ENCODE measurements around the gene NFKBIE. TPM values are rescaled to one million over a fixed set of nuclear protein-coding genes. Genes with fewer than 3 reads are reported as not detected.
A peak's percentile ranks its signal among the peaks of the same experiment; 100 is the strongest.

NFKBIE gene
- total RNA-seq, 1 donor from 2014 or later: 11.1 TPM

DNA sequence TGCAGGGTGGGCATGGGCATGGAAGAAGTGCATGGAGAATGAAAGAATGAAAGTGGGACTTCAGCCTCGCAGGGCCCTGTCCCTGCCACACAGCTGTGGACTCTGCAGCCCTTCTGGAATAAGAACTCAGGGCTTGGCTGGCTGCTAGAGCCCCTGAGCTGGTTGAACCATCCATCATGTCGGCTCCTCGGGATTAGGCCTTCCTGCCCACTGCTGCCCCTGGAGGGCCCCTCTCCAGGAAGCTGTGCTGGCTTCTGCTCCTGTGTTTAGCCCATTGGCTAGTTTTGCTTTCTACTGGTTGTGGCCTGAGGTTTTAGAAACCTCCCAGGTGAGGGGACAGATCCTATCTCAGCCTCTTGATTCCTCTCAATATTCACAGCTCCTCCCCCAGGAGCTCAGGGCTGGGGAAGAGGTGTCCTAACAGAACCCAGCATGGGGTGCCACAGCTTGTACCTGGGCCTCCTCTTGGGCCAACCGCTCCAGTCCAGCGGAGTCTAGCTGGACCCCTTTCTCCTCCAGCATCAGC lies 39.9 kb upstream of the NFKBIE start:
- DNase-seq (ENCODE audit: extremely low spot score, unreplicated experiment): no peak
- Mint-ChIP-seq H3K4me1 (ENCODE audit: unreplicated experiment) (no peaks in the 10 kb centered on the region), H3K9me3 (ENCODE audit: unreplicated experiment) (no peaks in the 10 kb centered on the region), H3K36me3 (ENCODE audit: unreplicated experiment) (peaks cover 44% of the 10 kb centered on the region), H3K27me3 (ENCODE audit: unreplicated experiment) (no peaks in the 10 kb centered on the region), H3K4me3 (ENCODE audit: unreplicated experiment) (no peak overlapping the region), H3K27ac (ENCODE audit: unreplicated experiment) (no peak overlapping the region)
- TF ChIP-seq, protein P1, sequence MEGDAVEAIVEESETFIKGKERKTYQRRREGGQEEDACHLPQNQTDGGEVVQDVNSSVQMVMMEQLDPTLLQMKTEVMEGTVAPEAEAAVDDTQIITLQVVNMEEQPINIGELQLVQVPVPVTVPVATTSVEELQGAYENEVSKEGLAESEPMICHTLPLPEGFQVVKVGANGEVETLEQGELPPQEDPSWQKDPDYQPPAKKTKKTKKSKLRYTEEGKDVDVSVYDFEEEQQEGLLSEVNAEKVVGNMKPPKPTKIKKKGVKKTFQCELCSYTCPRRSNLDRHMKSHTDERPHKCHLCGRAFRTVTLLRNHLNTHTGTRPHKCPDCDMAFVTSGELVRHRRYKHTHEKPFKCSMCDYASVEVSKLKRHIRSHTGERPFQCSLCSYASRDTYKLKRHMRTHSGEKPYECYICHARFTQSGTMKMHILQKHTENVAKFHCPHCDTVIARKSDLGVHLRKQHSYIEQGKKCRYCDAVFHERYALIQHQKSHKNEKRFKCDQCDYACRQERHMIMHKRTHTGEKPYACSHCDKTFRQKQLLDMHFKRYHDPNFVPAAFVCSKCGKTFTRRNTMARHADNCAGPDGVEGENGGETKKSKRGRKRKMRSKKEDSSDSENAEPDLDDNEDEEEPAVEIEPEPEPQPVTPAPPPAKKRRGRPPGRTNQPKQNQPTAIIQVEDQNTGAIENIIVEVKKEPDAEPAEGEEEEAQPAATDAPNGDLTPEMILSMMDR (IDR thresholded peaks at IDR 0.05): no peak

DNA sequence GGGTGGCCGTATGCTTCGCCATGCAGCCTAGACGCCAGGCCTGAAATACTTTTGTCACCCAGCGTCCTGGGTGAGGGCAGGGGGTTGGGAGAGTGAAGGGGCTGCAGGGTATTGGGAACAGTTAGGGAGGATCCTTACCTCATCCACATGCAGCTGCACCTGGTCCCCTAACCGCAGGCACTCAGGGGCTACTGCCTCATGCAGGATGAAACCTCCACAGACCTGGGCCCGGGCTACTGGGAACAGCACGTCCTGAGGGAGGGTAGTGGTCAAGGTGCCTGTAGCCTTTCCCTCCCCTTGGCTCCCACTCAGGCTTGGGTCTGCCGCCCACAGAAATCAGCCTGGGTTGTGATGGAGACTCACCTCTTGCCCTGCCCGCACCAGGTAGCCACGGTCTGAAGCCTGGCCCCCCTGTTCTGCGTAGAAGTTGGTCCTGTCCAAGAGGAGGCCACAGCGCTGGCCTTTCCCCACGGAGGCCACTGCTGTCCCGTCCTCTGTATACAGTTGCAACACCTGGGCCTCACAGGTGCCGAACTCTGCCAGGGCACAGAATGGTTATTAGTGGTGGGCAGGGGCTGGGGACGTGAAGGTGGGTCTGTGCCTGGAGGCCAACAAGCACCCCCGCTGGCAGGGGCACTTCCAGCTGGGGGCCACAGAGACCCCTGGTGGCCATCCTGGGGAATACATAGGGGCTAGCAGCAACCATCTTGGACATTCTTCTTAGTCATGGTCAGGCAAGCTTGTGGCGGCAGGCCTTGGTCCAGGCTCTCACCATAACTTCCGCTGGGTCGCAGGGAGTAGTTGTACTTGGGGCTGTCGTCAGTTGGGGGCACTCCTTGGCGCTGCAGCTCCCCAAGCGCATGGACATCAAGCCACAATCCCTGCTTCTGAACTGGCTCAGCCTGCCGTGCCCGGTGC lies 39.2 kb upstream of the NFKBIE start:
- Mint-ChIP-seq H3K4me3 (ENCODE audit: unreplicated experiment) (no peak overlapping the region), H3K27me3 (ENCODE audit: unreplicated experiment) (no peaks in the 10 kb centered on the region), H3K4me1 (ENCODE audit: unreplicated experiment) (no peaks in the 10 kb centered on the region), H3K27ac (ENCODE audit: unreplicated experiment) (no peak overlapping the region), H3K36me3 (ENCODE audit: unreplicated experiment) (peaks cover 41% of the 10 kb centered on the region), H3K9me3 (ENCODE audit: unreplicated experiment) (no peaks in the 10 kb centered on the region)
- TF ChIP-seq, protein P1 (IDR thresholded peaks at IDR 0.05): peak; percentile 72
- DNase-seq (ENCODE audit: extremely low spot score, unreplicated experiment): no peak

DNA sequence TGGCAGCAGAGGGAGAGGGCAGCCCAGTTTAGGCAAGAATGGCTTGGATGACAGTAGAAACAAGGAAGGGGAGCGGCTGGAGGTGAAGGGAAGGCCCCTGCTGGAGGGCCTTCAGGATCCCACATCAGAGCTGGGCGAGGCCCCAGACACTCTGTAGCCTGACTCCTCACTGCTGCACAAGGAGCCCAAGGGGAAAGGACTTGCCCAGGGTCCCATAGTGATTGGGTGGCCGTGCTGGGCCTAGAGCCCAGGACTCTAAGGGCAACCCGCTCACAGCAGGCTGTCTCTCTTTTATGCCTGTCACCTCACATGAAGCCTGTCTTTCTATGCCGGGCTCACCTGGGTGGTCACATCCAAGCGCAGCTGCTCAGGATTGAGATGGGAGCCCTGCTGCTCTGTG lies 38.5 kb upstream of the NFKBIE start:
- no peak for DNase-seq (ENCODE audit: extremely low spot score, unreplicated experiment)
- Mint-ChIP-seq H3K36me3 (ENCODE audit: unreplicated experiment) (peaks cover 40% of the 10 kb centered on the region), H3K9me3 (ENCODE audit: unreplicated experiment) (no peaks in the 10 kb centered on the region), H3K4me1 (ENCODE audit: unreplicated experiment) (no peaks in the 10 kb centered on the region), H3K4me3 (ENCODE audit: unreplicated experiment) (no peak overlapping the region), H3K27ac (ENCODE audit: unreplicated experiment) (no peak overlapping the region), H3K27me3 (ENCODE audit: unreplicated experiment) (peaks cover 6% of the 10 kb centered on the region)
- TF ChIP-seq, protein P1 (IDR thresholded peaks at IDR 0.05): no peak

DNA sequence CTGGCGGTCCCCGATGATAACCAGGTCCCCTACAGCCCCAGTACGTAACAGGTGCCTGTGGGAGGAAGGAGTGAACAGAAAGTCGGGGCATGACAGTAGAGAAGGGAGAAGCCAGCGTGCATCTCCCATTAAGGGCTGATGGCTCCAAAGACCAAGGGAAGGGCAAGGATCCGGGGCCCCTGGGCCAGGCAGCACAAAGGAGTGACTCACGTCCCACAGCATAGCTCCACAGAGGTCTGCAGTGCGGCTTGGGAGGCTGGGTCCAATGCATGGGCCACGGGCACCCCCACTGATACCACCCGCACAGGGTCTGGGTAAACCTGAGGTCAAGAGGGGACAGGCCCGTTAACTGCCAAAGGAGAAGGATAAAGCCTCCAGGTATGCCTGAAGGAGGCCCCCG lies 37.5 kb upstream of the NFKBIE start:
- Mint-ChIP-seq H3K9me3 (ENCODE audit: unreplicated experiment) (no peaks in the 10 kb centered on the region), H3K4me3 (ENCODE audit: unreplicated experiment) (no peak overlapping the region), H3K27me3 (ENCODE audit: unreplicated experiment) (peaks cover 16% of the 10 kb centered on the region), H3K36me3 (ENCODE audit: unreplicated experiment) (peaks cover 37% of the 10 kb centered on the region), H3K27ac (ENCODE audit: unreplicated experiment) (no peak overlapping the region), H3K4me1 (ENCODE audit: unreplicated experiment) (peaks cover 4% of the 10 kb centered on the region)
- TF ChIP-seq, protein P1 (IDR thresholded peaks at IDR 0.05): no peak
- DNase-seq (ENCODE audit: extremely low spot score, unreplicated experiment): no peak

Measured in osteocyte (in vitro differentiated cells).